K562 (cell line): Measurements from ENCODE around the gene CTTNBP2. TPM values are rescaled to one million over a fixed set of nuclear protein-coding genes. Genes with fewer than 3 reads are reported as not detected.

Experiments
- ATAC-seq: fragments of 200-7000 bp; cut with Tn5 transposase; 3 replicates; pipeline ENCODE4 v1.9.1; 2020; ENCODE audit warnings: moderate library complexity
- BruUV-seq: library from RNA; stranded (reverse); fragments of 400-500 nt; replicated peaks from 2 replicates; lab custom pipeline; 2021; lab: Mats Ljungman, UMichigan
- CTCF ChIA-PET: fragments of 300-600 bp; formaldehyde crosslinking; extraction: SDS; loops from one replicate; lab custom pipeline; 2021; ENCODE audit warnings: low intra/inter-chr PET ratio; lab: Yijun Ruan, JAX
- POLR2A ChIA-PET: fragments of 300-600, 350-650 bp; sonication (Branson Sonifier 250); formaldehyde crosslinking; extraction: SDS; loops from one replicate; lab custom pipeline; 2021; ENCODE audit warnings: antibody characterized with exemption, inconsistent platforms; lab: Yijun Ruan, JAX
- DNase-seq, 4 experiments: peaks; one replicate each; pipeline versions ENCODE4 v3.0.0 to v3.0.0-alpha.2; 2011 to 2018; ENCODE audit warnings: low spot score in 3 of 4, mixed read lengths in 3 of 4; ENCODE audit errors: extremely low read depth in 1 of 4
- FAIRE-seq: peaks from 2 replicates; lab custom pipeline; 2011; peaks lifted over from hg19 to GRCh38; lab: Jason Lieb, UNC
- H2AFZ ChIP-seq: 2 replicates; pipeline ENCODE4 v1.6.0; 2011; ENCODE audit warnings: low read depth, low read length, control low read depth, inconsistent platforms
- H3K27ac ChIP-seq: fragments of 200-600 bp; 3 replicates; pipeline ENCODE4 v1.8.0; 2011; ENCODE audit warnings: low read depth, mild to moderate bottlenecking, control low read depth, inconsistent platforms, low read length, moderate library complexity, mixed read lengths; ENCODE audit errors: extremely low read depth
- H3K27me3 ChIP-seq, 2 experiments: fragments of 300-600 bp in 1 of 2; 2 replicates in 1 of 2; 3 replicates in 1 of 2; pipeline versions ENCODE4 v1.6.0 to v1.8.0; 2011; ENCODE audit warnings: inconsistent platforms in 2 of 2, low read length in 2 of 2, mild to moderate bottlenecking in 1 of 2, mixed read lengths in 1 of 2, moderate library complexity in 1 of 2; ENCODE audit not compliant: control insufficient read depth in 2 of 2, insufficient read depth in 2 of 2
- H3K36me3 ChIP-seq: fragments of 300-600 bp; 3 replicates; pipeline ENCODE4 v1.8.0; 2011; ENCODE audit warnings: mild to moderate bottlenecking, low read length, inconsistent platforms; ENCODE audit not compliant: control insufficient read depth, insufficient read depth
- H3K4me1 ChIP-seq, 2 experiments: fragments of 200-600 bp in 1 of 2; replicated peaks in 1 of 2; 2 replicates in 1 of 2; 3 replicates in 1 of 2; pipeline versions ENCODE4 v1.5.1 to v1.8.0; 2011; ENCODE audit warnings: inconsistent platforms in 2 of 2, low read length in 2 of 2, mild to moderate bottlenecking in 1 of 2, mixed read lengths in 1 of 2, moderate library complexity in 1 of 2; ENCODE audit not compliant: control insufficient read depth in 2 of 2, insufficient read depth in 2 of 2
- H3K4me2 ChIP-seq: 2 replicates; pipeline ENCODE4 v1.6.1; 2011; ENCODE audit warnings: low read length, control low read depth, inconsistent platforms, mixed read lengths; ENCODE audit not compliant: insufficient read depth
- H3K4me3 ChIP-seq: fragments of 200-600 bp; sonication (generic), shearing (Covaris generic); 2 replicates; pipeline ENCODE4 v1.5.1; 2016; ENCODE audit warnings: control low read depth, inconsistent platforms
- H3K79me2 ChIP-seq: fragments of 200-600 bp; 3 replicates; pipeline ENCODE4 v1.8.0; 2011; ENCODE audit warnings: low read length, inconsistent platforms; ENCODE audit not compliant: control insufficient read depth, insufficient read depth
- H3K9ac ChIP-seq, 2 experiments: 2 replicates each; pipeline versions ENCODE4 v1.6.0 to v1.6.1; 2011; ENCODE audit warnings: low read depth in 2 of 2, low read length in 2 of 2, control low read depth in 1 of 2, inconsistent platforms in 1 of 2, mild to moderate bottlenecking in 1 of 2, mixed read lengths in 1 of 2; ENCODE audit not compliant: insufficient read depth in 1 of 2
- H3K9me1 ChIP-seq: one replicate; pipeline ENCODE4 v1.6.0; 2011; ENCODE audit warnings: inconsistent platforms, mild to moderate bottlenecking, low read length, moderate library complexity; ENCODE audit not compliant: control insufficient read depth, insufficient read depth
- H3K9me3 ChIP-seq: replicated peaks from 2 replicates; pipeline ENCODE4 v1.5.1; 2011; ENCODE audit warnings: low read depth, low read length, inconsistent platforms; ENCODE audit not compliant: control insufficient read depth, insufficient read depth
- H4K20me1 ChIP-seq: replicated peaks from 2 replicates; pipeline ENCODE4 v1.6.1; 2011; ENCODE audit warnings: low read length, inconsistent platforms, mixed read lengths; ENCODE audit not compliant: control insufficient read depth, insufficient read depth
- CTCF ChIP-seq, 3 experiments: IDR thresholded peaks in 2 of 3; conservative IDR thresholded peaks in 1 of 3; 2 replicates each; pipeline ENCODE4 v1.5.1; 2011 to 2012; ENCODE audit warnings: low read length in 3 of 3, mild to moderate bottlenecking in 3 of 3, control low read depth in 2 of 3, improper control_type of control experiment in 1 of 3, inconsistent platforms in 1 of 3, low read depth in 1 of 3, mixed read lengths in 1 of 3, moderate library complexity in 1 of 3; ENCODE audit not compliant: insufficient read depth in 2 of 3
- KDM1A ChIP-seq, 2 experiments: fragments of 450-650 bp; IDR thresholded peaks; 2 replicates each; pipeline ENCODE4 v1.6.1; 2016; ENCODE audit warnings: mild to moderate bottlenecking in 2 of 2
- MEIS2 ChIP-seq: fragments of 450-650 bp; IDR thresholded peaks from 2 replicates; pipeline ENCODE4 v1.6.1; 2014; ENCODE audit warnings: mild to moderate bottlenecking; ENCODE audit not compliant: partially characterized antibody
- PHF20 ChIP-seq: fragments of 450-650 bp; IDR thresholded peaks from 2 replicates; pipeline ENCODE4 v1.6.1; 2018; ENCODE audit not compliant: partially characterized antibody
- TOE1 ChIP-seq, 2 experiments: fragments of 450-650 bp in 1 of 2; sonication (generic) in 1 of 2; formaldehyde crosslinking in 1 of 2; IDR thresholded peaks; 2 replicates each; pipeline versions ENCODE4 v1.7.1 to v1.8.0; 2016 to 2022; ENCODE audit warnings: borderline replicate concordance in 2 of 2, mild to moderate bottlenecking in 2 of 2, antibody characterized with exemption in 1 of 2, inconsistent platforms in 1 of 2, low read depth in 1 of 2, missing genetic modification reagents in 1 of 2, moderate library complexity in 1 of 2
- WGBS: fragments of 100-300 bp; shearing (Covaris generic); methylation state at CpG from one replicate; pipeline ENCODE4 v1.1.6; 2016; ENCODE audit warnings: low coverage, mixed read lengths; ENCODE audit not compliant: insufficient coverage; ENCODE audit errors: missing lambda C conversion rate; 5-methylcytosine and 5-hydroxymethylcytosine counted together
- in situ Hi-C: fragments of 300-500 bp; cut with MboI; formaldehyde crosslinking; loops from 4 replicates; pipeline ENCODE4 v1.15.0; 2018; ENCODE audit warnings: inconsistent platforms, mixed read lengths
- intact Hi-C: fragments of 100-400 bp; cut with micrococcal nuclease; formaldehyde crosslinking; loops from 2 replicates; pipeline ENCODE4 v1.14.2; 2022
- polyA plus RNA-seq, 8 experiments: library from polyadenylated mRNA; depleted of rRNA in 4 of 8; stranded (reverse) in 5 of 8; unstranded in 3 of 8; fragments of >200 nt; fragmentation: Nextera tagmentation in 2 of 8; fragmentation: Illumina TruSeq in 1 of 8; extraction: Ambion mirVana in 2 of 8; extraction: Trizol in 1 of 8; gene quantifications; 2 replicates each; pipeline versions ENCODE4 v1.2.1 to v1.2.3, GENCODE V29; 2011 to 2014; ENCODE audit warnings: inconsistent platforms in 1 of 8, missing spikeins in 1 of 8
- total RNA-seq, 7 experiments: library from RNA; depleted of rRNA in 6 of 7; stranded (reverse); fragments of >200 nt in 6 of 7; fragmentation: Illumina TruSeq in 2 of 7; extraction: Trizol in 2 of 7; gene quantifications; 2 replicates each; pipeline versions ENCODE4 v1.2.1 to v1.2.3, GENCODE V29; 2011 to 2021; ENCODE audit warnings: low replicate concordance in 1 of 7

The CTTNBP2 gene
- total and polyA plus RNA-seq, 9 of the 15 experiments (the other 6 are each of a cell fraction or from before 2014, with no cell fraction given) = 0.05 TPM; not detected in 8

GRCh38 chr7:117715784-117716445 is 157.3 kb downstream of the CTTNBP2 start (continued):
- TF ChIP-seq CTCF (IDR thresholded peaks at IDR 0.05 in 2 of 3, conservative IDR thresholded peaks at IDR 0.05 in 1 of 3; ENCODE audit: insufficient read depth in 2 of 3, low read depth in 1 of 3, low read length in 3 of 3) = peak; percentile 38 to 63 (median 47)
- TF ChIP-seq PHF20 = no peak
- TF ChIP-seq, all 486 proteins: peak for 5

- WGBS = 0% methylated on average over 1 of the region's 1 CpG
- POLR2A ChIA-PET = no interaction called here
Observed at GRCh38 chr7:117711556-117711955, 161.7 kb downstream of the CTTNBP2 start.

More at GRCh38 chr7:117711556-117711955, 161.7 kb downstream of the CTTNBP2 start:
- in situ Hi-C loops = no loop called here
- H3K79me2 ChIP-seq = no peaks in the 10 kb centered on the region
- TF ChIP-seq KDM1A (IDR thresholded peaks at IDR 0.05) (no peak), MEIS2 (no peak), TOE1 (IDR thresholded peaks at IDR 0.05; ENCODE audit: borderline replicate concordance) (no peak), TOE1 (CRISPR knock-in tag; IDR thresholded peaks at IDR 0.05; ENCODE audit: borderline replicate concordance, low read depth) (no peak)
- no peaks in the 10 kb centered on the region; a peak in 1 of 5 replicates for H3K4me1 ChIP-seq
- H3K27me3 ChIP-seq = peaks cover 0 to 3% of the 10 kb centered on the region in 2 experiments; a peak in 2 of 5 replicates
- ATAC-seq (no peak), DNase-seq (no peak), FAIRE-seq (no peak)
- H3K4me3 ChIP-seq = no peak overlapping the region
- CTCF ChIA-PET = no interaction called here
- no peak overlapping the region for H3K4me2 ChIP-seq
- H4K20me1 ChIP-seq = no peaks in the 10 kb centered on the region
- no peaks in the 10 kb centered on the region for H3K9me1 ChIP-seq
- no peak overlapping the region for H3K27ac ChIP-seq
- H3K9me3 ChIP-seq = no peaks in the 10 kb centered on the region
- no peak overlapping the region for H2AFZ ChIP-seq
- H3K9ac ChIP-seq = no peak overlapping the region
- H3K36me3 ChIP-seq = no peaks in the 10 kb centered on the region
- no TSS peak for BruUV-seq
- intact Hi-C loops = loop anchor here (10.0 kb wide), 1 partner anchor 307 kb away; no protein-coding TSS in a partner anchor
